HEK293 (cell line): ENCODE results near the gene MOB3C.

ENCODE experiments used
- ZSCAN30 ChIP-seq: fragments of 450-650 bp; IDR thresholded peaks from 2 replicates; pipeline ENCODE4 v1.5.1; 2018; ENCODE audit warnings: missing biosample characterization, mild to moderate bottlenecking, missing genetic modification characterization, moderate library complexity
- TF ChIP-seq, protein P1 (sequence below): fragments of 450-650 bp; formaldehyde crosslinking; IDR thresholded peaks from 2 replicates; pipeline ENCODE4 v1.5.1; 2016; ENCODE audit warnings: missing biosample characterization, missing genetic modification characterization

DNA sequence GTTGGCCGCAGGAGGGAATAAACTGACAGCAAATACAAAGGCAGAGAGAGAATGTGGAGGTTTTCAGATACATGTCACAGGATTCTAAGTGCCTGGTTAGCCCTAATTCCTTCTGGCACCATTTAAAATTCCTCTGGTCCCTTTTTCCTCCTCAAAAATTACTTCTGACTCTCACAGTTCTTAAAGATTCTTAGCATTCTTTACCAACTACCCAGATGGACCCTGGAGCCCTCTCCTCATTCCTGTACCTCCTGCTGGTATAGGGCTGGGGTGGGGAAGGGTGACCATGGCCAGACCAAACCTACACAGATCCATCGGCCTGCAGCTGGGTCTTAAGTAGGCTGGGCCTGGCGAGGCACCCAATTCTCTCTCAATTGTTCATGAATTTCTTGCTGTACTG is 19.8 kb downstream of the MOB3C start:
- TF ChIP-seq ZSCAN30: no peak
- TF ChIP-seq, protein P1, sequence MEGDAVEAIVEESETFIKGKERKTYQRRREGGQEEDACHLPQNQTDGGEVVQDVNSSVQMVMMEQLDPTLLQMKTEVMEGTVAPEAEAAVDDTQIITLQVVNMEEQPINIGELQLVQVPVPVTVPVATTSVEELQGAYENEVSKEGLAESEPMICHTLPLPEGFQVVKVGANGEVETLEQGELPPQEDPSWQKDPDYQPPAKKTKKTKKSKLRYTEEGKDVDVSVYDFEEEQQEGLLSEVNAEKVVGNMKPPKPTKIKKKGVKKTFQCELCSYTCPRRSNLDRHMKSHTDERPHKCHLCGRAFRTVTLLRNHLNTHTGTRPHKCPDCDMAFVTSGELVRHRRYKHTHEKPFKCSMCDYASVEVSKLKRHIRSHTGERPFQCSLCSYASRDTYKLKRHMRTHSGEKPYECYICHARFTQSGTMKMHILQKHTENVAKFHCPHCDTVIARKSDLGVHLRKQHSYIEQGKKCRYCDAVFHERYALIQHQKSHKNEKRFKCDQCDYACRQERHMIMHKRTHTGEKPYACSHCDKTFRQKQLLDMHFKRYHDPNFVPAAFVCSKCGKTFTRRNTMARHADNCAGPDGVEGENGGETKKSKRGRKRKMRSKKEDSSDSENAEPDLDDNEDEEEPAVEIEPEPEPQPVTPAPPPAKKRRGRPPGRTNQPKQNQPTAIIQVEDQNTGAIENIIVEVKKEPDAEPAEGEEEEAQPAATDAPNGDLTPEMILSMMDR (tag by site-specific recombination): no peak
